IMR-90 (cell line): ENCODE measurements around the gene LRRC1. TPM values are rescaled to one million over a fixed set of nuclear protein-coding genes. Genes with fewer than 3 reads are reported as not detected.

Experiments
- ATAC-seq: fragments of 200-7000 bp; cut with Tn5 transposase; 2 replicates; pipeline ENCODE4 v1.9.1; 2020; ENCODE audit warnings: low read depth, mild to moderate bottlenecking, moderate library complexity
- BruUV-seq: library from RNA; stranded (reverse); fragments of 400-500 nt; replicated peaks from 2 replicates; lab custom pipeline; 2021; lab: Mats Ljungman, UMichigan
- CTCF ChIA-PET: fragments of 300-600 bp; formaldehyde crosslinking; extraction: SDS; loops from one replicate; lab custom pipeline; 2021; ENCODE audit warnings: antibody characterized with exemption; lab: Yijun Ruan, JAX
- POLR2A ChIA-PET: fragments of 300-600 bp; sonication (Branson Sonifier 250); formaldehyde crosslinking; loops from one replicate; lab custom pipeline; 2022; ENCODE audit warnings: antibody characterized with exemption; ENCODE audit not compliant: unreplicated experiment; lab: Charles Lee
- DNase-seq: peaks from one replicate; pipeline ENCODE4 v3.0.0; 2013
- H2AFZ ChIP-seq: replicated peaks from 2 replicates; pipeline ENCODE3; 2013; ENCODE audit warnings: low read length, mild to moderate bottlenecking; ENCODE audit not compliant: poor library complexity
- H2AK5ac ChIP-seq: 2 replicates; pipeline ENCODE4 v1.6.1; 2013; ENCODE audit warnings: low read depth, low read length, inconsistent platforms
- H2AK9ac ChIP-seq: replicated peaks from 2 replicates; pipeline ENCODE3; 2013; ENCODE audit warnings: mild to moderate bottlenecking, low read depth, low read length, moderate library complexity; ENCODE audit not compliant: poor library complexity
- H2BK120ac ChIP-seq: 2 replicates; pipeline ENCODE4 v1.6.1; 2013; ENCODE audit warnings: low read depth, low read length, inconsistent platforms
- H2BK15ac ChIP-seq: 3 replicates; pipeline ENCODE4 v1.6.1; 2013; ENCODE audit warnings: low read depth, low read length, inconsistent platforms
- H2BK20ac ChIP-seq: 2 replicates; pipeline ENCODE4 v1.6.1; 2013; ENCODE audit warnings: low read depth, mild to moderate bottlenecking, inconsistent platforms, low read length, moderate library complexity
- H2BK5ac ChIP-seq: 2 replicates; pipeline ENCODE4 v1.6.1; 2013; ENCODE audit warnings: mild to moderate bottlenecking, low read depth, low read length, inconsistent platforms; ENCODE audit not compliant: poor library complexity, severe bottlenecking
- H3K14ac ChIP-seq: replicated peaks from 2 replicates; pipeline ENCODE4 v1.6.1; 2013; ENCODE audit warnings: low read depth, low read length, inconsistent platforms
- H3K18ac ChIP-seq: 2 replicates; pipeline ENCODE4 v1.6.1; 2013; ENCODE audit warnings: low read depth, low read length, control low read depth
- H3K23ac ChIP-seq: 2 replicates; pipeline ENCODE4 v1.6.1; 2013; ENCODE audit warnings: low read depth, low read length, inconsistent platforms
- H3K27ac ChIP-seq: 2 replicates; pipeline ENCODE4 v1.5.1; 2013; ENCODE audit warnings: mild to moderate bottlenecking, control low read depth, low read length; ENCODE audit not compliant: insufficient read depth
- H3K27me3 ChIP-seq: 2 replicates; pipeline ENCODE4 v1.6.1; 2013; ENCODE audit warnings: low read length; ENCODE audit not compliant: control insufficient read depth, insufficient read depth
- H3K36me3 ChIP-seq: 2 replicates; pipeline ENCODE4 v1.6.1; 2013; ENCODE audit warnings: low read length, mixed read lengths; ENCODE audit not compliant: control insufficient read depth, insufficient read depth
- H3K4ac ChIP-seq: 2 replicates; pipeline ENCODE4 v1.6.1; 2013; ENCODE audit warnings: low read depth, low read length, inconsistent platforms
- H3K4me1 ChIP-seq: 2 replicates; pipeline ENCODE4 v1.6.1; 2013; ENCODE audit warnings: low read length, mixed read lengths; ENCODE audit not compliant: control insufficient read depth, insufficient read depth
- H3K4me2 ChIP-seq: 2 replicates; pipeline ENCODE4 v1.6.1; 2013; ENCODE audit warnings: low read depth, mild to moderate bottlenecking, control low read depth, low read length, moderate library complexity
- H3K4me3 ChIP-seq: 2 replicates; pipeline ENCODE4 v1.5.1; 2013; ENCODE audit warnings: low read depth, mild to moderate bottlenecking, control low read depth, low read length, moderate library complexity; ENCODE audit not compliant: insufficient read depth
- H3K56ac ChIP-seq: 2 replicates; pipeline ENCODE4 v1.6.1; 2013; ENCODE audit warnings: low read length, inconsistent platforms; ENCODE audit not compliant: insufficient read depth; ENCODE audit errors: extremely low read depth
- H3K79me1 ChIP-seq, 2 experiments: 2 replicates each; pipeline ENCODE4 v1.6.1; 2013; ENCODE audit warnings: low read length in 2 of 2, inconsistent platforms in 1 of 2, low read depth in 1 of 2
- H3K9ac ChIP-seq: 2 replicates; pipeline ENCODE4 v1.6.1; 2013; ENCODE audit warnings: low read depth, low read length, control low read depth
- H3K9me1 ChIP-seq: 2 replicates; pipeline ENCODE4 v1.6.1; 2013; ENCODE audit warnings: low read length, inconsistent platforms; ENCODE audit not compliant: insufficient read depth
- H3K9me3 ChIP-seq: 2 replicates; pipeline ENCODE4 v1.6.1; 2013; ENCODE audit warnings: low read length; ENCODE audit not compliant: control insufficient read depth, insufficient read depth
- H4K20me1 ChIP-seq: 2 replicates; pipeline ENCODE4 v1.6.1; 2013; ENCODE audit warnings: low read length, inconsistent platforms; ENCODE audit not compliant: insufficient read depth
- H4K5ac ChIP-seq: 2 replicates; pipeline ENCODE4 v1.6.1; 2013; ENCODE audit warnings: mild to moderate bottlenecking, low read depth, low read length, control low read depth
- H4K8ac ChIP-seq, 2 experiments: 2 replicates each; pipeline ENCODE4 v1.6.1; 2013; ENCODE audit warnings: low read depth in 2 of 2, low read length in 2 of 2, control low read depth in 1 of 2, inconsistent platforms in 1 of 2
- H4K91ac ChIP-seq: 2 replicates; pipeline ENCODE4 v1.6.1; 2013; ENCODE audit warnings: low read depth, low read length, inconsistent platforms; ENCODE audit not compliant: insufficient read depth
- BHLHE40 ChIP-seq: fragments of 150-350 bp; IDR thresholded peaks from 2 replicates; pipeline ENCODE4 v1.6.1; 2016; ENCODE audit warnings: mild to moderate bottlenecking, low read depth, low read length
- CEBPB ChIP-seq: IDR thresholded peaks from 2 replicates; pipeline ENCODE4 v1.6.1; 2012; ENCODE audit warnings: low read depth, low read length, improper control_type of control experiment
- CHD1 ChIP-seq: IDR thresholded peaks from 2 replicates; pipeline ENCODE4 v1.6.1; 2012; ENCODE audit warnings: low read depth, low read length, improper control_type of control experiment
- ELK1 ChIP-seq: fragments of 150-350 bp; IDR thresholded peaks from 2 replicates; pipeline ENCODE4 v1.6.1; 2016; ENCODE audit warnings: low read depth, mild to moderate bottlenecking, low read length, moderate library complexity, borderline replicate concordance
- FOS ChIP-seq: fragments of 150-350 bp; IDR thresholded peaks from 2 replicates; pipeline ENCODE4 v1.6.1; 2016; ENCODE audit warnings: low read depth, low read length
- MAFK ChIP-seq: IDR thresholded peaks from 2 replicates; pipeline ENCODE4 v1.6.1; 2012; ENCODE audit warnings: low read depth, low read length, improper control_type of control experiment
- MAZ ChIP-seq: IDR thresholded peaks from 2 replicates; pipeline ENCODE4 v1.6.1; 2012; ENCODE audit warnings: low read depth, mild to moderate bottlenecking, low read length, improper control_type of control experiment, moderate library complexity, borderline replicate concordance
- MXI1 ChIP-seq: IDR thresholded peaks from 2 replicates; pipeline ENCODE4 v1.6.1; 2012; ENCODE audit warnings: low read depth, mild to moderate bottlenecking, low read length, moderate library complexity, borderline replicate concordance
- NFE2L2 ChIP-seq: fragments of 150-350 bp; IDR thresholded peaks from 2 replicates; pipeline ENCODE4 v1.6.1; 2016; ENCODE audit warnings: low read depth, mild to moderate bottlenecking, low read length
- POLR2A ChIP-seq: IDR thresholded peaks from 2 replicates; pipeline ENCODE4 v1.6.1; 2012; ENCODE audit warnings: mild to moderate bottlenecking, low read depth, low read length
- RAD21 ChIP-seq: IDR thresholded peaks from 2 replicates; pipeline ENCODE4 v1.6.1; 2012; ENCODE audit warnings: low read length, improper control_type of control experiment
- RCOR1 ChIP-seq: IDR thresholded peaks from 2 replicates; pipeline ENCODE4 v1.6.1; 2012; ENCODE audit warnings: mild to moderate bottlenecking, low read length, improper control_type of control experiment; ENCODE audit not compliant: insufficient replicate concordance
- RFX5 ChIP-seq: IDR thresholded peaks from 2 replicates; pipeline ENCODE4 v1.8.0; 2012; ENCODE audit warnings: low read depth, mild to moderate bottlenecking, low read length, moderate library complexity
- SMC3 ChIP-seq: fragments of 150-350 bp; IDR thresholded peaks from 2 replicates; pipeline ENCODE4 v1.6.1; 2016; ENCODE audit warnings: low read depth, mild to moderate bottlenecking, antibody characterized with exemption, low read length, moderate library complexity
- WGBS, 2 experiments: methylation state at CpG; one replicate each; pipeline versions ENCODE4 v1.1.5 to v1.1.7; 2013; ENCODE audit warnings: missing lambda C conversion rate in 2 of 2; ENCODE audit not compliant: insufficient read length in 1 of 2; ENCODE audit errors: extremely low coverage in 2 of 2; 5-methylcytosine and 5-hydroxymethylcytosine counted together
- dilution Hi-C: fragments of 300-500 bp; cut with HindIII; formaldehyde crosslinking; loops from one replicate; pipeline ENCODE4 v1.14.3; 2018; ENCODE audit warnings: low sequenced_read_pairs; ENCODE audit not compliant: unreplicated experiment
- in situ Hi-C: fragments of 300-500 bp; cut with MboI; formaldehyde crosslinking; loops from 3 replicates; pipeline ENCODE4 v1.14.3; 2019; ENCODE audit warnings: low sequenced_read_pairs, inconsistent platforms, mixed read lengths
- intact Hi-C: fragments of 100-400 bp; cut with micrococcal nuclease; formaldehyde crosslinking; loops from 2 replicates; pipeline ENCODE4 v1.10.0; 2022
- polyA plus RNA-seq, 3 experiments: library from polyadenylated mRNA; depleted of rRNA; stranded (reverse); fragments of >200 nt; gene quantifications; 2 replicates each; pipeline ENCODE4 v1.2.3, GENCODE V29; 2012; ENCODE audit warnings: low replicate concordance in 1 of 3
- total RNA-seq: library from RNA; depleted of rRNA; stranded (reverse); fragments of >200 nt; gene quantifications from 2 replicates; pipeline ENCODE4 v1.2.3, GENCODE V29; 2012
- TF ChIP-seq, protein P1 (sequence below): fragments of 150-350 bp; IDR thresholded peaks from 2 replicates; pipeline ENCODE4 v1.6.1; 2017; ENCODE audit warnings: mild to moderate bottlenecking, antibody characterized with exemption, low read length, low read depth
- TF ChIP-seq, protein P2 (sequence below): conservative IDR thresholded peaks from 2 replicates; pipeline ENCODE4 v1.5.1; 2012; ENCODE audit warnings: mild to moderate bottlenecking, low read depth, low read length, improper control_type of control experiment

LRRC1 gene
- total and polyA plus RNA-seq, 2 of the 4 experiments (the other 2 are of a cell fraction): 5.1 to 6.1 TPM

DNA sequence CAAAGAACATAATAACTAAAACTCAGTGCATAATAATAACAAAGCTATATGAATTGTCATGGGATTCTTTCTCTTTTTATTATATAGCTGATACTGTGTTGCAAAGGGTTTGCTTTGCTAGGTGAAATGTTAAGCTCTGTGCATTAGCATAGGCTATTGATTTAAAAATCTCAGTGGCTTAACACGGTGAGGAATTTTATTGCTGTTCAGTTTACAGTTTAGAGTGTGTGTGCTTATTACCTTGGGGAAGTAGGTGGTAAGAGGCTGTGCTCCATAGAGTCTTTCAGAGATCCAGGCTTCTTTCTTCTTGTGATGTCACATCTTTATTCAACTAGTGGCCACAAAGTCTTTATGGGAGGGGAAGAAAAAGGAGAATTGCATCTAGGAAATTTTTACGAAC lies 55.7 kb downstream of the LRRC1 start:
- TF ChIP-seq FOS (no peak), SMC3 (no peak), NFE2L2 (no peak), ELK1 (no peak), MAFK (no peak), BHLHE40 (no peak), RCOR1 (no peak), POLR2A (no peak), MXI1 (no peak), CHD1 (no peak), RFX5 (no peak), MAZ (no peak), RAD21 (no peak), CEBPB (no peak)
- TF ChIP-seq, protein P1, sequence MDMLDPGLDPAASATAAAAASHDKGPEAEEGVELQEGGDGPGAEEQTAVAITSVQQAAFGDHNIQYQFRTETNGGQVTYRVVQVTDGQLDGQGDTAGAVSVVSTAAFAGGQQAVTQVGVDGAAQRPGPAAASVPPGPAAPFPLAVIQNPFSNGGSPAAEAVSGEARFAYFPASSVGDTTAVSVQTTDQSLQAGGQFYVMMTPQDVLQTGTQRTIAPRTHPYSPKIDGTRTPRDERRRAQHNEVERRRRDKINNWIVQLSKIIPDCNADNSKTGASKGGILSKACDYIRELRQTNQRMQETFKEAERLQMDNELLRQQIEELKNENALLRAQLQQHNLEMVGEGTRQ: no peak
- TF ChIP-seq, protein P2, sequence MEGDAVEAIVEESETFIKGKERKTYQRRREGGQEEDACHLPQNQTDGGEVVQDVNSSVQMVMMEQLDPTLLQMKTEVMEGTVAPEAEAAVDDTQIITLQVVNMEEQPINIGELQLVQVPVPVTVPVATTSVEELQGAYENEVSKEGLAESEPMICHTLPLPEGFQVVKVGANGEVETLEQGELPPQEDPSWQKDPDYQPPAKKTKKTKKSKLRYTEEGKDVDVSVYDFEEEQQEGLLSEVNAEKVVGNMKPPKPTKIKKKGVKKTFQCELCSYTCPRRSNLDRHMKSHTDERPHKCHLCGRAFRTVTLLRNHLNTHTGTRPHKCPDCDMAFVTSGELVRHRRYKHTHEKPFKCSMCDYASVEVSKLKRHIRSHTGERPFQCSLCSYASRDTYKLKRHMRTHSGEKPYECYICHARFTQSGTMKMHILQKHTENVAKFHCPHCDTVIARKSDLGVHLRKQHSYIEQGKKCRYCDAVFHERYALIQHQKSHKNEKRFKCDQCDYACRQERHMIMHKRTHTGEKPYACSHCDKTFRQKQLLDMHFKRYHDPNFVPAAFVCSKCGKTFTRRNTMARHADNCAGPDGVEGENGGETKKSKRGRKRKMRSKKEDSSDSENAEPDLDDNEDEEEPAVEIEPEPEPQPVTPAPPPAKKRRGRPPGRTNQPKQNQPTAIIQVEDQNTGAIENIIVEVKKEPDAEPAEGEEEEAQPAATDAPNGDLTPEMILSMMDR: no peak
- Histone ChIP-seq H4K91ac (no peak overlapping the region), H3K4me2 (no peak overlapping the region), H3K4me1 (peaks cover 4% of the 10 kb centered on the region), H3K27ac (no peak overlapping the region), H3K56ac (no peak overlapping the region), H2AK9ac (no peak overlapping the region), H2AK5ac (no peak overlapping the region), H2BK120ac (no peak overlapping the region), H2BK5ac (no peak overlapping the region), H3K27me3 (no peaks in the 10 kb centered on the region), H3K9ac (no peak overlapping the region), H2BK20ac (no peak overlapping the region), H3K9me3 (no peaks in the 10 kb centered on the region), H3K14ac (no peak overlapping the region), H3K79me1 (peaks cover 21 to 33% of the 10 kb centered on the region in 2 experiments), H3K9me1 (peaks cover 3% of the 10 kb centered on the region; the same call in 1 of the 2 replicates), H4K20me1 (no peaks in the 10 kb centered on the region; the same call in 1 of the 2 replicates), H3K18ac (no peak overlapping the region), H3K4ac (no peak overlapping the region), H2BK15ac (no peak overlapping the region), H3K23ac (no peak overlapping the region), H3K36me3 (no peaks in the 10 kb centered on the region), H2AFZ (no peak overlapping the region), H3K4me3 (no peak overlapping the region), H4K8ac (no peak overlapping the region), H4K5ac (no peak overlapping the region)
- DNase-seq (no peak), ATAC-seq (no peak)
- BruUV-seq: no TSS peak
- no CpG with 5 or more reads among the region's 2 CpGs for WGBS, 2 experiments
- intact Hi-C loops (no loop called here), dilution Hi-C loops (no loop called here), in situ Hi-C loops (no loop called here)
- ChIA-PET POLR2A (interaction anchor here (0.6 kb wide), 1 partner anchor 114 kb away, joined by 3 read pairs; no protein-coding TSS in a partner anchor), CTCF (interaction anchor here (1.1 kb wide), 1 partner anchor 13 kb away, joined by 3 read pairs; no protein-coding TSS in a partner anchor)
